GM18511 (cell line): ENCODE data around the gene TGFBR3.
"Not testable (repeated sequence)": the region's sequence is repeated elsewhere in the genome, so short reads cannot be mapped to it uniquely, and the experiment has no call there.

Experiments used
- ATAC-seq: cut with Tn5 transposase; IDR thresholded peaks from one replicate; pipeline ENCODE4 v1.9.1; 2021; ENCODE audit warnings: mild to moderate bottlenecking, moderate library complexity; ENCODE audit not compliant: unreplicated experiment

Gene TGFBR3

GRCh38 chr1:91884459-91885212 lies 1.3 kb downstream of the TGFBR3 start:
- peak; percentile 24 for ATAC-seq

GRCh38 chr1:91883470-91883869 lies 2.5 kb downstream of the TGFBR3 start:
- ATAC-seq, result no peak

GRCh38 chr1:91881280-91881679 lies 4.7 kb downstream of the TGFBR3 start:
- ATAC-seq, result no peak

- no peak for ATAC-seq
These were observed 6.2 kb downstream of the TGFBR3 start for GRCh38 chr1:91879733-91880132.

- peak; percentile 59 for ATAC-seq
These were observed 8.3 kb downstream of the TGFBR3 start for GRCh38 chr1:91877574-91878208.

- no peak for ATAC-seq
These were observed 9.0 kb downstream of the TGFBR3 start for GRCh38 chr1:91876781-91877573.

- ATAC-seq, result peak; percentile 92
These were observed 9.9 kb downstream of the TGFBR3 start for GRCh38 chr1:91876040-91876470.

- ATAC-seq, result no peak
These were observed 11.8 kb downstream of the TGFBR3 start for GRCh38 chr1:91874167-91874566.

GRCh38 chr1:91872559-91873081 lies 13.3 kb downstream of the TGFBR3 start:
- ATAC-seq, result no peak

- ATAC-seq, result no peak
These were observed 14.0 kb downstream of the TGFBR3 start for GRCh38 chr1:91872000-91872399.

GRCh38 chr1:91870322-91870721 lies 15.6 kb downstream of the TGFBR3 start:
- no peak for ATAC-seq

- ATAC-seq, result no peak
These were observed 19.5 kb downstream of the TGFBR3 start for GRCh38 chr1:91866425-91866824.

- ATAC-seq, result no peak
These were observed 21.8 kb downstream of the TGFBR3 start for GRCh38 chr1:91864017-91864700.

GRCh38 chr1:91863498-91863897 lies 22.5 kb downstream of the TGFBR3 start:
- no peak for ATAC-seq

- no peak for ATAC-seq
These were observed 23.8 kb downstream of the TGFBR3 start for GRCh38 chr1:91862120-91862519.

- no peak for ATAC-seq
These were observed 28.3 kb downstream of the TGFBR3 start for GRCh38 chr1:91857557-91858239.

- ATAC-seq, result no peak
These were observed 29.0 kb downstream of the TGFBR3 start for GRCh38 chr1:91856996-91857395.

- ATAC-seq, result no peak
These were observed 31.0 kb downstream of the TGFBR3 start for GRCh38 chr1:91854852-91855534.

- no peak for ATAC-seq
These were observed 32.6 kb downstream of the TGFBR3 start for GRCh38 chr1:91853397-91853796.

GRCh38 chr1:91852011-91852410 lies 33.9 kb downstream of the TGFBR3 start:
- not testable (repeated sequence) for ATAC-seq
